Naive thymus-derived CD8-positive, alpha-beta T cell (primary cell): ENCODE results near the gene ABHD1. TPM values are rescaled to one million over a fixed set of nuclear protein-coding genes. Genes with fewer than 3 reads are reported as not detected.
"Not testable (repeated sequence)": the region's sequence is repeated elsewhere in the genome, so short reads cannot be mapped to it uniquely, and the experiment has no call there.

Experiments
- ATAC-seq, 2 donors: fragments of 150-1000 bp; cut with Tn5 transposase in 1 of 2; sonication (Bioruptor Pico), chemical (Tn5 transposase) in 1 of 2; 1 replicate in 1 of 2; 2 replicates in 1 of 2; pipeline ENCODE4 v1.10.0; 2021; ENCODE audit warnings: mild to moderate bottlenecking in 2 of 2, moderate library complexity in 2 of 2
- POLR2A ChIA-PET: fragments of 350-600 bp; sonication (Branson Sonifier 250); formaldehyde crosslinking; loops from one replicate; lab custom pipeline; 2021; ENCODE audit warnings: antibody characterized with exemption; lab: Charles Lee
- DNase-seq, 10 donors: peaks; one replicate each; pipeline versions ENCODE4 v3.0.0 to v3.0.0-alpha.2; 2020 to 2022
- H3K27ac Mint-ChIP-seq, 10 donors: one replicate each; pipeline ENCODE4 v1.8.0; 2020 to 2022; ENCODE audit warnings: mild to moderate bottlenecking in 10 of 10, mixed read lengths in 10 of 10, moderate library complexity in 4 of 10, inconsistent platforms in 1 of 10
- H3K27me3 Mint-ChIP-seq, 5 donors: one replicate each; pipeline ENCODE4 v1.8.0; 2021 to 2022; ENCODE audit warnings: mixed read lengths in 5 of 5
- H3K36me3 Mint-ChIP-seq, 3 donors: one replicate each; pipeline ENCODE4 v1.8.0; 2020 to 2022; ENCODE audit warnings: mixed read lengths in 3 of 3, mild to moderate bottlenecking in 2 of 3, inconsistent platforms in 1 of 3
- H3K4me1 Mint-ChIP-seq, 4 donors: one replicate each; pipeline ENCODE4 v1.8.0; 2021 to 2022; ENCODE audit warnings: mixed read lengths in 4 of 4
- H3K4me3 Mint-ChIP-seq, 10 donors: one replicate each; pipeline ENCODE4 v1.8.0; 2020 to 2022; ENCODE audit warnings: mild to moderate bottlenecking in 10 of 10, mixed read lengths in 10 of 10, moderate library complexity in 6 of 10, inconsistent platforms in 1 of 10
- H3K9me3 Mint-ChIP-seq, 9 donors: one replicate each; pipeline ENCODE4 v1.8.0; 2020 to 2022; ENCODE audit warnings: mixed read lengths in 9 of 9, mild to moderate bottlenecking in 3 of 9, inconsistent platforms in 1 of 9, moderate library complexity in 1 of 9
- polyA plus RNA-seq, 3 donors: library from polyadenylated mRNA; unstranded; fragments of 300-500 nt; fragmentation: Illumina TruSeq; gene quantifications; one replicate each; pipeline ENCODE4 v1.2.3, GENCODE V29; 2021
- total RNA-seq, 8 experiments: library from RNA in 2 of 8; stranded (reverse) in 2 of 8; gene quantifications; one replicate each; pipeline ENCODE4 v1.2.3 and lab custom pipeline; 2021 to 2026

ABHD1 gene
- total and polyA plus RNA-seq, 5 experiments from 2014 or later: 1.3 to 2.7 (median 1.7) TPM

- H3K4me1 Mint-ChIP-seq: peaks cover 11 to 24% (median 17%) of the 10 kb centered on the region in 4 donors
- DNase-seq: no peak
- H3K27ac Mint-ChIP-seq: no peak within 1 kb of the TSS
- peaks cover 8 to 25% (median 17%) of the 10 kb centered on the region in 5 donors for H3K27me3 Mint-ChIP-seq
- H3K36me3 Mint-ChIP-seq: no peaks in the 10 kb centered on the region
- H3K9me3 Mint-ChIP-seq: peaks cover 0 to 2% (median 0%) of the 10 kb centered on the region in 9 donors
- POLR2A ChIA-PET: interaction anchor here (1.2 kb wide), 1 partner anchor 15 kb away, joined by 4 read pairs; the partner anchor contains the start of gene PREB
- peak within 1 kb of the TSS; percentile 67 to 89 (median 80) for H3K4me3 Mint-ChIP-seq
- ATAC-seq: peak in 1 of 2 donors; percentile 9
These were observed 4.9 kb upstream of the ABHD1 start, which contains the start of gene CGREF1 for GRCh38 chr2:27118525-27119329. Gene CGREF1 (minus strand): TSS chr2:27119128. CDS start chr2:27104366, 14,762 bp downstream.

GRCh38 chr2:27119330-27119670 is 4.3 kb upstream of the ABHD1 start:
- POLR2A ChIA-PET, H3K27ac Mint-ChIP-seq: not testable (repeated sequence)
- peaks cover 8 to 25% (median 17%) of the 10 kb centered on the region in 5 donors for H3K27me3 Mint-ChIP-seq

GRCh38 chr2:27121906-27122305 is 1.7 kb upstream of the ABHD1 start:
- peaks cover 0 to 2% (median 0%) of the 10 kb centered on the region in 9 donors for H3K9me3 Mint-ChIP-seq
- peaks cover 8 to 25% (median 17%) of the 10 kb centered on the region in 5 donors for H3K27me3 Mint-ChIP-seq
- ATAC-seq (no peak), DNase-seq (no peak)
- H3K4me3 Mint-ChIP-seq: peak overlapping the region in 9 of 10 donors; percentile 19 to 93 (median 92)
- POLR2A ChIA-PET: no interaction called here
- peak overlapping the region in 2 of 10 donors; percentile 40 to 50 for H3K27ac Mint-ChIP-seq
- H3K36me3 Mint-ChIP-seq: no peaks in the 10 kb centered on the region
- H3K4me1 Mint-ChIP-seq: peaks cover 11 to 30% (median 21%) of the 10 kb centered on the region in 4 donors

More at GRCh38 chr2:27119330-27119670, 4.3 kb upstream of the ABHD1 start:
- Mint-ChIP-seq H3K4me3 (peak overlapping the region; percentile 67 to 89 (median 80)), H3K4me1 (peaks cover 11 to 29% (median 21%) of the 10 kb centered on the region in 4 donors)
- ATAC-seq, H3K9me3 Mint-ChIP-seq, DNase-seq, H3K36me3 Mint-ChIP-seq: not testable (repeated sequence)

- Mint-ChIP-seq H3K27me3 (peaks cover 8 to 19% (median 16%) of the 10 kb centered on the region in 5 donors), H3K4me3 (peak overlapping the region; percentile 87 to 97 (median 92)), H3K9me3 (peaks cover 0 to 2% (median 0%) of the 10 kb centered on the region in 9 donors), H3K36me3 (no peaks in the 10 kb centered on the region), H3K27ac (peak overlapping the region; percentile 64 to 94 (median 90)), H3K4me1 (peaks cover 11 to 30% (median 21%) of the 10 kb centered on the region in 4 donors)
- POLR2A ChIA-PET: interaction anchor here (1.1 to 3.3 kb wide), 2 partner anchors 11 to 50 kb away, joined by 3 to 55 read pairs; partner anchors contain the start of gene PREB
- DNase-seq (no peak), ATAC-seq (no peak)
These were observed 824 bp upstream of the ABHD1 start for GRCh38 chr2:27122791-27123190.

GRCh38 chr2:27125104-27125503 is 1.5 kb downstream of the ABHD1 start:
- H3K36me3 Mint-ChIP-seq: peaks cover 0 to 10% (median 0%) of the 10 kb centered on the region in 3 donors
- DNase-seq: no peak
- no peak overlapping the region for H3K27ac Mint-ChIP-seq
- peak overlapping the region in 2 of 10 donors; percentile 33 to 92 for H3K4me3 Mint-ChIP-seq
- POLR2A ChIA-PET: interaction anchor here (0.7 to 3.3 kb wide), 5 partner anchors 8 to 305 kb away, joined by 3 to 55 read pairs (median 6); partner anchors contain the start of genes AGBL5, OST4 and PREB
- H3K4me1 Mint-ChIP-seq: peaks cover 15 to 21% (median 18%) of the 10 kb centered on the region in 4 donors
- H3K27me3 Mint-ChIP-seq: peaks cover 1 to 4% (median 2%) of the 10 kb centered on the region in 5 donors
- no peak for ATAC-seq
- H3K9me3 Mint-ChIP-seq: no peaks in the 10 kb centered on the region

GRCh38 chr2:27126252-27126710 is 2.7 kb downstream of the ABHD1 start:
- DNase-seq (no peak), ATAC-seq (no peak)
- H3K27ac Mint-ChIP-seq: peak overlapping the region in 3 of 10 donors; percentile 5 to 80 (median 31)
- H3K4me1 Mint-ChIP-seq: peaks cover 17 to 27% (median 22%) of the 10 kb centered on the region in 4 donors
- H3K27me3 Mint-ChIP-seq: no peaks in the 10 kb centered on the region
- peaks cover 0 to 21% (median 0%) of the 10 kb centered on the region in 3 donors for H3K36me3 Mint-ChIP-seq
- no peaks in the 10 kb centered on the region for H3K9me3 Mint-ChIP-seq
- POLR2A ChIA-PET: interaction anchor here (0.7 kb wide), 2 partner anchors 8 to 55 kb away, joined by 3 to 5 read pairs; partner anchors contain the start of genes OST4 and PREB
- no peak overlapping the region for H3K4me3 Mint-ChIP-seq

- no peaks in the 10 kb centered on the region for H3K27me3 Mint-ChIP-seq
- peak overlapping the region in 2 of 10 donors; percentile 43 to 59 for H3K27ac Mint-ChIP-seq
- peaks cover 0 to 35% (median 0%) of the 10 kb centered on the region in 3 donors for H3K36me3 Mint-ChIP-seq
- POLR2A ChIA-PET: no interaction called here
- peaks cover 17 to 27% (median 21%) of the 10 kb centered on the region in 4 donors for H3K4me1 Mint-ChIP-seq
- no peaks in the 10 kb centered on the region for H3K9me3 Mint-ChIP-seq
- DNase-seq (no peak), ATAC-seq (no peak)
- H3K4me3 Mint-ChIP-seq: no peak overlapping the region
These were observed 4.5 kb downstream of the ABHD1 start for GRCh38 chr2:27127883-27128667.

GRCh38 chr2:27128668-27129571 is 5.3 kb downstream of the ABHD1 start:
- DNase-seq (no peak), ATAC-seq (no peak)
- no peaks in the 10 kb centered on the region for H3K9me3 Mint-ChIP-seq
- H3K27ac Mint-ChIP-seq: peak overlapping the region in 9 of 10 donors; percentile 5 to 92 (median 48)
- H3K4me1 Mint-ChIP-seq: peaks cover 19 to 30% (median 24%) of the 10 kb centered on the region in 4 donors
- H3K4me3 Mint-ChIP-seq: no peak overlapping the region
- POLR2A ChIA-PET: no interaction called here
- peaks cover 0 to 35% (median 0%) of the 10 kb centered on the region in 3 donors for H3K36me3 Mint-ChIP-seq
- H3K27me3 Mint-ChIP-seq: no peaks in the 10 kb centered on the region

- H3K27ac Mint-ChIP-seq: peak overlapping the region in 3 of 10 donors; percentile 24 to 59 (median 44)
- POLR2A ChIA-PET: no interaction called here
- peaks cover 19 to 37% (median 25%) of the 10 kb centered on the region in 4 donors for H3K4me1 Mint-ChIP-seq
- peaks cover 0 to 35% (median 1%) of the 10 kb centered on the region in 3 donors for H3K36me3 Mint-ChIP-seq
- no peaks in the 10 kb centered on the region for H3K27me3 Mint-ChIP-seq
- DNase-seq: no peak
- peaks cover 0 to 2% (median 0%) of the 10 kb centered on the region in 9 donors for H3K9me3 Mint-ChIP-seq
- no peak for ATAC-seq
- peak overlapping the region in 1 of 10 donors; percentile 30 for H3K4me3 Mint-ChIP-seq
These were observed 6.8 kb downstream of the ABHD1 start for GRCh38 chr2:27130396-27130795.

- Mint-ChIP-seq H3K4me3 (peak overlapping the region in 2 of 10 donors; percentile 52 to 63), H3K27me3 (no peaks in the 10 kb centered on the region), H3K4me1 (peaks cover 19 to 37% (median 25%) of the 10 kb centered on the region in 4 donors), H3K36me3 (peaks cover 0 to 35% (median 1%) of the 10 kb centered on the region in 3 donors), H3K27ac (peak overlapping the region in 3 of 10 donors; percentile 15 to 65 (median 56)), H3K9me3 (peaks cover 0 to 2% (median 0%) of the 10 kb centered on the region in 9 donors)
- DNase-seq (no peak), ATAC-seq (no peak)
- POLR2A ChIA-PET: interaction anchor here (5.0 kb wide), 1 partner anchor 7 kb away, joined by 55 read pairs; the partner anchor contains the start of gene ABHD1
These were observed 7.8 kb downstream of the ABHD1 start for GRCh38 chr2:27131429-27131828.
